Subcutaneous abdominal adipose tissue (tissue), 5 donors: Measurements from ENCODE around the gene TP53BP1.
A peak's percentile ranks its signal among the peaks of the same experiment; 100 is the strongest.

Experiments
- H3K27ac ChIP-seq: one replicate; pipeline ENCODE4 v1.7.0; 2013; ENCODE audit warnings: low read depth, mild to moderate bottlenecking, inconsistent platforms, low read length, moderate library complexity
- H3K27me3 ChIP-seq, 5 donors: one replicate each; pipeline ENCODE4 v1.7.0; 2013; ENCODE audit warnings: low read length in 5 of 5, inconsistent platforms in 1 of 5; ENCODE audit not compliant: control insufficient read depth in 5 of 5, insufficient read depth in 4 of 5
- H3K36me3 ChIP-seq, 5 donors: one replicate each; pipeline ENCODE4 v1.7.0; 2013; ENCODE audit warnings: low read length in 5 of 5; ENCODE audit not compliant: control insufficient read depth in 5 of 5, insufficient read depth in 5 of 5
- H3K4me1 ChIP-seq, 5 donors: one replicate each; pipeline ENCODE4 v1.7.0; 2013; ENCODE audit warnings: low read length in 5 of 5, mild to moderate bottlenecking in 3 of 5, moderate library complexity in 1 of 5; ENCODE audit not compliant: control insufficient read depth in 5 of 5, insufficient read depth in 5 of 5
- H3K4me3 ChIP-seq, 5 donors: one replicate each; pipeline ENCODE4 v1.7.0; 2013; ENCODE audit warnings: low read length in 5 of 5, low read depth in 1 of 5
- H3K9ac ChIP-seq, 5 donors: one replicate each; pipeline ENCODE4 v1.7.0; 2013; ENCODE audit warnings: low read length in 5 of 5, mild to moderate bottlenecking in 4 of 5, moderate library complexity in 3 of 5
- H3K9me3 ChIP-seq, 5 donors: one replicate each; pipeline ENCODE4 v1.7.0; 2013; ENCODE audit warnings: low read length in 5 of 5; ENCODE audit not compliant: control insufficient read depth in 5 of 5
- donor health status: healthy.
- donor health status: healthy.
- donor health status: healthy.
- donor health status: healthy.
- donor health status: healthy.

Gene TP53BP1

DNA sequence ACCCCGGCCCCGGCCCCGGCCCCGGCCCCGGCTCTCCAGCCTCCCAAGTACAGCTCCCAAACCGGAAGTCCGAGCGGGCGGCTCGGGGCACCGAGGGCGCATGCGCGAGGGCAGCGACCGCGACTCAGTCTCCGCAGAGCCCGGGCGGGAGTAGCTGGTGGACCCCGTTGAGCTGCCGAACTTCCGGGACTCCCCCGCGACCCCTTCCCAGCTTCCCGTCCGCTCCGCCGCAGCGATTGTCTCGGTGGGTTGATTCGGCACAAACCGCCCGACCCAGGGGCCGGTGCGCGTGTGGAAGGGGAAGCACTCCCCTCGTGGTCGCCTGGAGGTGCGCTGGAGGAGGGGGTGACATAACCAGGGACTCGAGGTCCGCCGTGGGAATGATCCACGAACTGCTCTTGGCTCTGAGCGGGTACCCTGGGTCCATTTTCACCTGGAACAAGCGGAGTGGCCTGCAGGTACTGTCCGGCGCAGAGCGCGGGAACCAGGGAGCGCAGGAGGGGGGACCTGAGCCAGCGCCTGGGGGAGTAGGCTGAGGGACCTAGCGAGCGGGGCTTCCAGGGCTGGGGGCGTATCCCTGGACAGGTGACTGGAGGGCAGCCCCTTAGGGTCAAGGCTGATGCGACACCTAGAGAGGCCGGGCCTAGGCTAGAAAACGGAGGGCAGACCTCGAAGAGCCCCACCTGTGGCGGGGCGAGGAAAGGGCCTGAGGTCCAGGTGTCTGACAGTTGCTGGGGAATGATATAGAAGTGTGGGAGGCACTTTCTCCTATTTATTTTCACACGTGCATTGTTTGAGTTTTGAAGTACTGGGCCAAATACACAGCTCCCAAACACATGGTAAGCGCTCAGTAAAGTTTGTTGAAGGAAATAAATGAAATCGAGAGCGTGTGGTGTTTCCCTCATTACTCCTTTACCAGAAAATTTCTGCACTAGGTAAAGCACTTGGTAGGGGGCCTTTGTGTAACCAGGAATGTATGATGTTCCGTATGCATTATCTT, 121.7 kb downstream of the TP53BP1 start, which contains the start of the genes TUBGCP4 and ZSCAN29:
Gene TUBGCP4, plus strand, starts transcription at position 127 of the 1,000 bp plus-strand sequence. Its CDS starts 254 bp downstream, at position 381.
Gene ZSCAN29, minus strand, starts transcription at position 69 of the 1,000 bp plus-strand sequence. CDS start 1,130 bp downstream, outside the sequence.
- H3K36me3 ChIP-seq = peaks cover 5 to 14% (median 13%) of the 10 kb centered on the region in 5 donors
- peak within 1 kb of the TSS; percentile 54 for H3K27ac ChIP-seq
- no peaks in the 10 kb centered on the region for H3K27me3 ChIP-seq
- no peaks in the 10 kb centered on the region for H3K9me3 ChIP-seq
- peaks cover 6 to 36% (median 31%) of the 10 kb centered on the region in 5 donors for H3K4me1 ChIP-seq
- peak within 1 kb of the TSS; percentile 85 to 98 (median 96) for H3K4me3 ChIP-seq
- H3K9ac ChIP-seq = peak within 1 kb of the TSS; percentile 81 to 96 (median 89)

DNA sequence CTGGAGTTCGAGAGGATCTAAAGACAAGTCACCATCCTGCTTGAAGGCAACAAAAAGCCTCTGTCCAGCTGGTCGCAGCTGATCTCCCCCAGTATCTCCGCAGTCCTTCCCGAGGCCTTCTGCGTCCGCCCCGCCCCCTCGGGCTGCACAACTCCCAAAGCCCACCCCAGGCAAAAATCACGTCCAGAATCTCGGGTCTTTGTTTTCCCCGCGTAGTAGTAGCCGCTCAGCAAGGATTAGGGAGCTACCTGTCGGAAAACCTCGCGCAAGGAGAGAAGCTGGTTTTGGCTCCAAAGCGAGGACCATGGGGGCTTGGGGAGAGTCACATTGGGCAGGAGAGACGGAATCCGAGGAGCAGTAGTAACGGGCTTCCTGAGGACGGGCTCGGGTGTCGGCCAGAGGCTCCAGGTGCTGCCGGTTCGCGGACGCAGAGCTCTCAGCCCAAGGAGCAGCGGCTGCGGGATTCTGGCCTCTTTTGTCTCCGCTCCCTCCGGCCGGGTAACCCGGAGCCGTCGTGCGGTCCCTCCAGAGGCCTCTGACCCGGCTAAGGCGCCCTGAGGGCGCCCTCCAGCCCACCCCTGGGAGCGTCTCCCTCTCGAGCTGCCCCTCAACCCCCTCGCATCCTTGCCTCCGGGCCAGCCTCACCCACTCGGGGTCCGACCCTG, 122.5 kb downstream of the TP53BP1 start:
- H3K9ac ChIP-seq = peak overlapping the region; percentile 81 to 96 (median 87)
- H3K36me3 ChIP-seq = peaks cover 5 to 22% (median 18%) of the 10 kb centered on the region in 5 donors
- peaks cover 0 to 4% (median 0%) of the 10 kb centered on the region in 5 donors for H3K9me3 ChIP-seq
- H3K27me3 ChIP-seq = no peaks in the 10 kb centered on the region
- H3K27ac ChIP-seq = peak overlapping the region; percentile 54
- H3K4me1 ChIP-seq = peaks cover 6 to 36% (median 31%) of the 10 kb centered on the region in 5 donors
- H3K4me3 ChIP-seq = peak overlapping the region; percentile 85 to 98 (median 96)

DNA sequence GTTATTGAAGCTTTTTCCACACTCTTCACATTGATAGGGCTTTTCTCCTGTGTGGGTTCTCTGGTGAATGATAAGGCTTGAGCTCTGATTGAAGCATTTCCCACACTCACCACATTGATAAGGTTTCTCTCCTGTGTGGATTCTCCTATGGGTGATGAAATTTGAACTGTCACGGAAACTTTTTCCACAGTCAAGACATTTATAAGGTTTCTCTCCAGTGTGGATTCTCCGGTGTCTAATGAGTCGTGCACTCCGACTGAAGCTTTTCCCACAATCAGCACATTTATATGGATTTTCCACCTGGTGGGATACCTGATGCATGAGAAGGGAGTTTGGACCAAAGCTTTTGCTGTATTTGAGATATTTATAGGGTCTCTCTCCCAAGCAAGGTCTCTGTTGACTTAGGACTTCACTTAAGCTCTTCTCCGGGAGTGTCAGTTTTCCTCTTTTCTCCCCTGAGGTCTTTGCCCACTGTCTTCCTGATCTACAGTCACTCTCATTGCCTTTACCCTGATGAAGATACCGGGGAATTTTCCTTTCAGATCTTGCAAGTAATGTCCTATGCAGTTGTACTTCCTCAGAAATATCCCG, 131.5 kb downstream of the TP53BP1 start:
- H3K36me3 ChIP-seq = peaks cover 47 to 66% (median 60%) of the 10 kb centered on the region in 5 donors
- no peak overlapping the region for H3K9ac ChIP-seq
- H3K27ac ChIP-seq = no peak overlapping the region
- peaks cover 23 to 61% (median 56%) of the 10 kb centered on the region in 5 donors for H3K9me3 ChIP-seq
- H3K4me3 ChIP-seq = peak overlapping the region; percentile 20 to 55 (median 33)
- no peaks in the 10 kb centered on the region for H3K27me3 ChIP-seq
- H3K4me1 ChIP-seq = no peaks in the 10 kb centered on the region

DNA sequence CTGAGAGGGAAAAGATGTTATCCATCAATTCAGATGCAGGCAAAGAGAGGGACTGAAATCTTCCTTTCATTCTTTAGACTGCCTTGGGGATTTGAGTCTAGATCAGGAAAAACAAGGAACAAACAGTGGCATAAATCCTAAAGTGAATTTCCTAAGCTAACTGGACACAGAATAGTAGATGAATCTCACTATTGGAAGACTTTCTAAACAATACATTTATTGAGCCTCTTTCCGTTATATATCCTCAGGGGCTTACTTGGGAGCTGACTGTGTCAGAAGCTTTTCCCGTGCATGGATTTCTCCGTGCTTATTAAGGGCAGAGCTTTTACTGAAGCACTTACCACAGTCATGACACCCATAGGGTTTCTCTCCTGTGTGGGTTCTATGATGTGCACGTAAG, 132.1 kb downstream of the TP53BP1 start:
- H3K4me3 ChIP-seq = peak overlapping the region; percentile 20 to 55 (median 33)
- no peak overlapping the region for H3K9ac ChIP-seq
- H3K36me3 ChIP-seq = peaks cover 42 to 60% (median 59%) of the 10 kb centered on the region in 5 donors
- H3K4me1 ChIP-seq = no peaks in the 10 kb centered on the region
- no peaks in the 10 kb centered on the region for H3K27me3 ChIP-seq
- no peak overlapping the region for H3K27ac ChIP-seq
- H3K9me3 ChIP-seq = peaks cover 23 to 61% (median 53%) of the 10 kb centered on the region in 5 donors
